ENCODE results near the gene KCNIP1. TPM values are rescaled to one million over a fixed set of nuclear protein-coding genes. Genes with fewer than 3 reads are reported as not detected.

KCNIP1 gene
- total RNA-seq, 4 donors from 2014 or later = 1.2 to 2.7 TPM; not detected in 2

DNA sequence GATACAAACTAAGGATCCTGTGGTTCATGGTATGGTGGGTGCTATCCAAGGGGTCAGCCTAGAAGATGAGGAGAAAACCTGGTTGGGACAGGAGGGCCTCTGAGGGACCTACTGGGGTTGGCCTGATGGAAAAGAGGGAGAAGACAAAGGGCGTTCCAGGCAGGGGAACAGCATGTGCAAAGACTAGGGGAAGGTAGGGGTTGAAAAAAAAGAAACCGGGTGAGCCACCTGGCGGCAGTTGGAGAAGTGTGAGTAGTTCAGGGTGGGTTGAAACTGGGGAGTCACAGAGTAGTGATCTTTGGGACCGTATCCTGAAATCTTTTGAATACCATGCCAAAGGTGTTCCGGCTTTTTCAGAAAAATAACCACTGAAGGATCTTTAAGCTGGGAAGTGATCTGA, 271.0 kb downstream of the KCNIP1 start:
- Histone ChIP-seq H3K9me3 (no peaks in the 10 kb centered on the region), H3K36me3 (no peaks in the 10 kb centered on the region), H3K27ac (no peak overlapping the region), H3K4me1 (peaks cover 0 to 8% (median 0%) of the 10 kb centered on the region in 4 donors), H3K27me3 (no peaks in the 10 kb centered on the region), H3K4me3 (no peak overlapping the region)
- TF ChIP-seq POLR2A (IDR thresholded peaks at IDR 0.05) = no peak
- TF ChIP-seq POLR2AphosphoS5 (IDR thresholded peaks at IDR 0.05) = no peak
- TF ChIP-seq, protein P1, sequence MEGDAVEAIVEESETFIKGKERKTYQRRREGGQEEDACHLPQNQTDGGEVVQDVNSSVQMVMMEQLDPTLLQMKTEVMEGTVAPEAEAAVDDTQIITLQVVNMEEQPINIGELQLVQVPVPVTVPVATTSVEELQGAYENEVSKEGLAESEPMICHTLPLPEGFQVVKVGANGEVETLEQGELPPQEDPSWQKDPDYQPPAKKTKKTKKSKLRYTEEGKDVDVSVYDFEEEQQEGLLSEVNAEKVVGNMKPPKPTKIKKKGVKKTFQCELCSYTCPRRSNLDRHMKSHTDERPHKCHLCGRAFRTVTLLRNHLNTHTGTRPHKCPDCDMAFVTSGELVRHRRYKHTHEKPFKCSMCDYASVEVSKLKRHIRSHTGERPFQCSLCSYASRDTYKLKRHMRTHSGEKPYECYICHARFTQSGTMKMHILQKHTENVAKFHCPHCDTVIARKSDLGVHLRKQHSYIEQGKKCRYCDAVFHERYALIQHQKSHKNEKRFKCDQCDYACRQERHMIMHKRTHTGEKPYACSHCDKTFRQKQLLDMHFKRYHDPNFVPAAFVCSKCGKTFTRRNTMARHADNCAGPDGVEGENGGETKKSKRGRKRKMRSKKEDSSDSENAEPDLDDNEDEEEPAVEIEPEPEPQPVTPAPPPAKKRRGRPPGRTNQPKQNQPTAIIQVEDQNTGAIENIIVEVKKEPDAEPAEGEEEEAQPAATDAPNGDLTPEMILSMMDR (IDR thresholded peaks at IDR 0.05) = no peak
- TF ChIP-seq EP300 (IDR thresholded peaks at IDR 0.05; ENCODE audit: low read depth) = no peak
- 95% methylated on average over 3 to 5 of the region's 5 CpGs for WGBS, 2 donors (ENCODE audit: low coverage in 1 of 2)
- DNase-seq = no peak
- in situ Hi-C loops (cut with MboI; ENCODE audit: low pct_ligation_motif_present in 1 of 4, low pct_unique_long_range_greater_than_20kb in 1 of 4, low sequenced_read_pairs in 3 of 4) = no loop called here
- intact Hi-C loops (cut with DNase I; ENCODE audit: low total_unique reads) = no loop called here

DNA sequence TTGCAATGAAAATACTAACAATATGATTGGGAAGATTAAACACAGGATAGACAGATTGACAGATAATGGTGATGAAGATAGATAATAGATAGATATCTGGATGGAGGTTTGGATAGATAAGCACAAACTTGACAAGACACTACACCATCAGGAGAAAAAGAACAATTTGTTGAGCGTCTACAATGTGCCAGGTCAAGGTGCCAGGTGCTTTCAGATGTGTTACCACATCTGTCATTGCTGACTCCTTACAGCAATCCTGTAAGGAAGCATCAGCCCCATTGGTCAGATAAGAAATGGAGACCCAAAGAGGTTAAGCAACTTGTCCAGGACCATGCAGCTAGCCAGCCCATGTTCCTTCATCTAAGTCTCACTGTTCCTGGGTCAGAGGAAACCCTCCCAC, 278.1 kb downstream of the KCNIP1 start:
- Histone ChIP-seq H3K27ac (no peak overlapping the region), H3K4me1 (peaks cover 0 to 6% (median 0%) of the 10 kb centered on the region in 4 donors), H3K9me3 (no peaks in the 10 kb centered on the region), H3K4me3 (no peak overlapping the region), H3K36me3 (no peaks in the 10 kb centered on the region), H3K27me3 (no peaks in the 10 kb centered on the region)
- in situ Hi-C loops (cut with MboI; ENCODE audit: low pct_ligation_motif_present in 1 of 4, low pct_unique_long_range_greater_than_20kb in 1 of 4, low sequenced_read_pairs in 3 of 4) (no loop called here), intact Hi-C loops (cut with DNase I; ENCODE audit: low total_unique reads) (no loop called here)
- no peak for DNase-seq
- TF ChIP-seq, protein P1 (IDR thresholded peaks at IDR 0.05) = no peak
- no peak for TF ChIP-seq EP300 (IDR thresholded peaks at IDR 0.05; ENCODE audit: low read depth)
- no peak for TF ChIP-seq POLR2AphosphoS5 (IDR thresholded peaks at IDR 0.05)
- TF ChIP-seq POLR2A (IDR thresholded peaks at IDR 0.05) = no peak
- 71 to 95% methylated on average over 1 of the region's 1 CpG for WGBS, 2 donors (ENCODE audit: low coverage in 1 of 2)

DNA sequence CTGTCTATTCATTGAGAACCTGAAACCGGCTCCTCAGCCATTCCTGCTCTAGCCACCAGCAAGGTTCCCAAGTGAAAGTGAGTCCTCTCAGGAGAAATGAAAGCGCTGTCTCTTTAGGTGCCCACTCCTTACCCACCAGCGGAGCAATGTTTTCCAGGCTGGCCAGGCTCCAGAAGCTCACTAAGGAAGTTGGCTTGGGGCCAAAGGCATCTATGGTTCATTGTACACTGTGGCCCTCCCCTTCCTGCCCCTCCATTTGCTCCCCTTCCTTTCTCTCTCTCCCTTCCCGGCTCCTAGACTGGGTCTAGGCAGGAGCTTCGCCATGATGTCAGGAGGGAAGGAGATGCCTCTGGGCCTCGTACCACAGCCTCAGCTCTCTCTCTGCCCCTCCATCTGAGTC, 278.6 kb downstream of the KCNIP1 start:
- Histone ChIP-seq H3K4me1 (peaks cover 0 to 6% (median 0%) of the 10 kb centered on the region in 4 donors), H3K4me3 (no peak overlapping the region), H3K9me3 (no peaks in the 10 kb centered on the region), H3K27ac (no peak overlapping the region), H3K27me3 (no peaks in the 10 kb centered on the region), H3K36me3 (no peaks in the 10 kb centered on the region)
- intact Hi-C loops (cut with DNase I; ENCODE audit: low total_unique reads) = no loop called here
- in situ Hi-C loops (cut with MboI; ENCODE audit: low pct_ligation_motif_present in 1 of 4, low pct_unique_long_range_greater_than_20kb in 1 of 4, low sequenced_read_pairs in 3 of 4) = no loop called here
- DNase-seq = no peak
- TF ChIP-seq POLR2AphosphoS5 (IDR thresholded peaks at IDR 0.05) (no peak), POLR2A (IDR thresholded peaks at IDR 0.05) (no peak), EP300 (IDR thresholded peaks at IDR 0.05; ENCODE audit: low read depth) (no peak)
- TF ChIP-seq, protein P1 (IDR thresholded peaks at IDR 0.05) = no peak
- WGBS, 2 donors (ENCODE audit: low coverage in 1 of 2) = 64% methylated on average over 6 of the region's 6 CpGs; no CpG with 5 or more reads in 1 of the 2 donors

DNA sequence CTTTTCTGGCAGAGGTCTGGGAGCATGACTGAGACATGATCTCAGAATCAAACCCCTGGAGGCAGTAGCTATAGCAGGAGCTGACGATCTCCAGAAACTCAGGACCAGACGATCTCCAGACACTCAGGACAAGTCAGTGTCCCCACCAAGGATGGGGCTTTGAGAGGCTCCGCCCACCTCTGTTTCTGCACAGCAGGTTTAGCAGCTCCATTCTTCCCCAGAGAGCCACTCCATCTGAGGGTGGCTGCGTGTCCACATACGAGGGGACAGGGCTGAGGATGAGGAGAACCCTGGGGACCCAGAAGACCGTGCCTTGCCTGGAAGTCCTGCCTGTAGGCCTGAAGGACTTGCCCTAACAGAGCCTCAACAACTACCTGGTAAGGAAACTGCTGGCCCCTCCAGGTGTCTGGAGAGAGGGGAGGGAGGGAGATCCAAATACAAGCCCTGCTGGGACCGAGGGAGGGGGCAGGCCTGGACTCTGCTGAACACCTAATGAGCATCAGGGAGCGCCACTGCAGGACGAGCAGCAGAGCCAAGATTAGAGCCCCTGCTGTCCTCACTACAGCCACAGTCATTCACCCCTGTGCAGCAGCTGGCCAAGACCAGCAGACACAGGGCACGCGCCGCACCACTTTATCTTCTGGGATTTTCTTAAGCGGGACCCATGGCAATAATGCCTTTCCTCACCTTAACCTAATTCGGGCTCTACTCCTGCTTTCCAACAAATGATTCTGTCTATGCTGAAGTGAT, 279.9 kb downstream of the KCNIP1 start, which contains the start of gene GABRP:
GABRP (plus strand) TSS at position 228 of the 750 bp plus-strand sequence. CDS start 4,891 bp downstream, outside the sequence.
- H3K4me3 ChIP-seq = no peak within 1 kb of the TSS
- WGBS, 2 donors (ENCODE audit: low coverage in 1 of 2) = 88 to 96% methylated on average over 4 to 13 of the region's 14 CpGs
- no peaks in the 10 kb centered on the region for H3K9me3 ChIP-seq
- H3K27ac ChIP-seq = no peak within 1 kb of the TSS
- H3K4me1 ChIP-seq = peaks cover 0 to 6% (median 0%) of the 10 kb centered on the region in 4 donors
- no peak for TF ChIP-seq POLR2A (IDR thresholded peaks at IDR 0.05)
- no peaks in the 10 kb centered on the region for H3K27me3 ChIP-seq
- in situ Hi-C loops (cut with MboI; ENCODE audit: low pct_ligation_motif_present in 1 of 4, low pct_unique_long_range_greater_than_20kb in 1 of 4, low sequenced_read_pairs in 3 of 4) = no loop called here
- no peaks in the 10 kb centered on the region for H3K36me3 ChIP-seq
- DNase-seq = no peak
- intact Hi-C loops (cut with DNase I; ENCODE audit: low total_unique reads) = no loop called here

All from transverse colon (tissue), 4 donors.